NCI-H2081 treated with DMSO at 0.1 percent for 48 hours (cell line): ENCODE results near the gene PRR19.

Experiments
- DNase-seq: peaks from one replicate; lab custom pipeline; 2025; lab: John Stamatoyannopoulos, UW

Gene PRR19

DNA sequence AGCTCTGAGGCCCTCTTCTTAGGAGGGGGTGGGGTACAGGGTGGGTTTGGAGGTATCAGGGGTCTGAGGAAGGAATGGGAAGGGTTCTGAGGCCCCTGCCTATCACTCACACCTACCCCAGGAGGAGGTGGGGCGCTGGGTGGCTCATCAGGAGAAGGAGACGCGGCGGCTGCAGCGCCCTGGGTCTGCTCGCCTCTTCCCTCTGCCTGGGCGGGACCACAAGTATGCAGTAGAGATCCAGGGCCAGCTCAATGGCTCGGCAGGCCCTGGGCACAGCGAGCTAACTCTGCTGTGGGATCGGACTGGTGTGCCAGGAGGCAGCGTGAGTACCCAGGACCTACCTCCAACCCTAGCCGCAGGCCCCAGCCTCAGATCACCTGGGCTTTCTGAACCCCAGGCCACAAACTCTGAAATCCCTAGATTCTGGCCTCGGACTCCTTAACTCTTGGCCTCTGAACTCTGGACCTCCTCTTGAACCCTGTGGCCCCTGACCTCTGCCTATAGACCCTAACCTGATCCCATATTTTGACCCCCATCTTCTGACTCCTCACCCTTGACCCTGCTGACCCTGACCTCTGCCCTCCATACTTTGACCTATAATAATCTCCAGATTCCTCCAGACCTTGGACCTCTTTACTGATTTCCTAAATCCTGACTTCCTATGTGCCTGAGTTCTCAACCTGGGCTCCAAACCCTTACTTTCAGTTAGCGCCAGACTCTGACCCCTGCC is 47.6 kb downstream of the PRR19 start:
- DNase-seq, result no peak

- no peak for DNase-seq
These were observed 48.5 kb downstream of the PRR19 start for GRCh38 chr19:42350417-42350816.

- no peak for DNase-seq
These were observed 49.3 kb downstream of the PRR19 start for GRCh38 chr19:42351079-42351735.

GRCh38 chr19:42352301-42353259 is 50.6 kb downstream of the PRR19 start:
- no peak for DNase-seq

DNA sequence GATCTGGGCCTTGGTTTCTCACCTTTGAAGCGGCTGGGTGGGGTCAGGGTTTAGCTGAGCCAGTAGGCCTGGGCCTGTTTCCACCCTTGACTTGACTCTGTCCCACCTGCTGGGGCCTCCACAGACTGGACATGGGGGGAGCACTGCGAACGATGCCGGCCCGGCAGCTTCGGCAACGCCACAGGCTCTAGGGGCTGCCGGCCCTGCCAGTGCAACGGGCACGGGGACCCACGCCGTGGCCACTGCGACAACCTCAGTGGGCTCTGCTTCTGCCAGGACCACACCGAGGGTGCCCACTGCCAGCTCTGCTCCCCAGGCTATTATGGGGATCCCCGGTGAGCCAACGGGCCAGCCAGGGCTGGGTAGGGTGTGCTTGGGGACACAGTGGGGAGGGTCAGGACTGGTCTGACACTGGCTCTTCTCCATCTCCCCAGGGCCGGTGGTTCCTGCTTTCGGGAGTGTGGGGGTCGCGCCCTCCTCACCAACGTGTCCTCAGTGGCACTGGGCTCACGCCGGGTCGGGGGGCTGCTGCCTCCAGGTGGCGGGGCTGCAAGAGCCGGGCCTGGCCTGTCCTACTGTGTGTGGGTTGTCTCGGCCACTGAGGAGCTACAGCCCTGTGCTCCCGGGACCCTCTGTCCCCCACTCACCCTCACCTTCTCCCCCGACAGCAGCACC is 51.5 kb downstream of the PRR19 start:
- no peak for DNase-seq

GRCh38 chr19:42355896-42356295 is 54.0 kb downstream of the PRR19 start:
- no peak for DNase-seq

GRCh38 chr19:42356686-42357085 is 54.8 kb downstream of the PRR19 start:
- no peak for DNase-seq

- DNase-seq, result no peak
These were observed 55.4 kb downstream of the PRR19 start for GRCh38 chr19:42357290-42357689.
